NCI-H2171 (cell line): Measurements from ENCODE around the gene FNDC3B.

Experiments
- DNase-seq: peaks from one replicate; lab custom pipeline; 2025; lab: John Stamatoyannopoulos, UW

The FNDC3B gene

GRCh38 chr3:172216911-172217310 is 177.5 kb downstream of the FNDC3B start:
- no peak for DNase-seq

- DNase-seq: no peak
These were observed 178.5 kb downstream of the FNDC3B start for GRCh38 chr3:172217877-172218276.

DNA sequence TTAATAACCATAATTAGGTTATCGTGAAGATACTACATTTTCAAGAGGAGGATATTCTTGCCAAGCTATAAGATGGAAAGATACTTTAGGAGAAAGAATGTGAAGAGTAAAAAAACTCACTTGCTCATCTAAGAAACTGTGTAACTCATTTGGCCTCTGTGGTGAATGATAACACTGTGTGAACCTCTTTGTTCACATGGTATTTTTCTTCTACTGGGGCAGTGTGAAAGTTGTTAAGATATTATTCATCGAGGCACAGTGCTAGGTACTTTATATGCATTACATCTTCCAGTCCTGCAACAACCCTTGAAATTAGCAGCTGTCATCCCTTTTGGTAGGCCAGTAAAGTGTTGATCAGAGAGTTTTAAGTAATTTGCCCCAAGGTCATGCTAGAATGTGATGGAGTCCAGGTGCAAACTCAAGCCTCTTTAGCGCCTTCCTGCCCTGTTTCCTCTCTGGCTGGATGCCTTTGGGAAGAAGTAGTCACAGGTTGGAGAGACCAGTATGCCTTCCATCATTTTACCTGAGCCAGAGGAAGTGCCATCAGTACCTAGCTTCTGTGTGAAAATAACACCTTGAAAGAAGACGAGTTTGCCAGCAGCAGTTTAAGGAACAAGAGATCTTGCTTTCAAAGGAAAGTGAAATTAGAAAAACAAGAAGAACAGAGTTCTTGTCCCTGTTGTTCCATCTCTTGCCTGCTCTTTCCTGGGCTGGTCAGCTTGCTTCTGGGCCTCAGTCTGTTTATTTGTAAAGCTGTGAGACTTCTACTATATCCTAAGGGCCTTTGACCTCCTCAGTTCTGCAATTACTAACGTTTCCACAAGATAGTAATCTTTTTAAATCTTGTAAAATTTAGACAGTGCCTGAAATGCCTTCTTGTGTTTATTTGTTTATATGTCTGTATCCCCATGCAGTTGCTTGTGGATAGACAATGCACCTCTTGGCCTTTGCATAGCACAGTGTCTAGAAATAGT is 179.3 kb downstream of the FNDC3B start:
- no peak for DNase-seq

GRCh38 chr3:172219750-172220149 is 180.4 kb downstream of the FNDC3B start:
- no peak for DNase-seq

DNA sequence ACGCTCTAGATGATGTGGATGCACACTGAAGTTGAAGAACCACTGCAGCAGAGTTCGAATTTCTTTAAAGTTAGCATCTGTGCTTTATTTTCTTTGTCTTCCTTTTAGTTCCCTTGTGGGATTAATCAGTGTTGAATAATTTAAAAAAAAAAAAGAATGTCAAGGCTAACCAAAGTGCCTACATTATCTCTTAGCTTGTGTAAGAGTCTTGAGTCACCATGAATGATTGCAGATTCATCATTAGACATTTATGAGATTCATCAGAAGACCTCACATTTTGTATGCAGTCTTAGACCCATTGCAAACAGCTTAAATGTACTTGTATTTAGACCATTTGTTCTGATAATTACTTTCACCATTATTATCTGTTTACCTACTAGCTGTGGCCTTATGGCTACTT is 182.2 kb downstream of the FNDC3B start:
- DNase-seq: no peak

- no peak for DNase-seq
These were observed 183.2 kb downstream of the FNDC3B start for GRCh38 chr3:172222478-172223071.

DNA sequence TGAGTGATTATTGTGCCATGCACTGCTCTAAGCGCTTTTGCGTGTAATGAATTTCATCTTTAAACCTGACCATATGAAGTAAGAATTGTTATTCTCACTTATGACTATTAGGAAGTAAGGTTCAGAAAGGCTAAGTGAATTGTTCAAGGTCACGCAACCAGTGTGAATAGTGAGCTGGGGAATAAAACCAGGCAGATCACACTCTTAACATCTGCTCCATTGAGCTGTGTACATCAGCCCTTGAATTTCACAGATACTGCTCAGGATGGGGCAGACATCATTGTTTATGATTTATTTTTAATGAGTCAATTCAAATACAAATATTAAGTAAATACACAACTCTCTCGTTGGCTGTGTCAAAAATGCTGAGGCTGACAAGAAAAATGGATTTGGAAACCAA is 184.5 kb downstream of the FNDC3B start:
- no peak for DNase-seq

DNA sequence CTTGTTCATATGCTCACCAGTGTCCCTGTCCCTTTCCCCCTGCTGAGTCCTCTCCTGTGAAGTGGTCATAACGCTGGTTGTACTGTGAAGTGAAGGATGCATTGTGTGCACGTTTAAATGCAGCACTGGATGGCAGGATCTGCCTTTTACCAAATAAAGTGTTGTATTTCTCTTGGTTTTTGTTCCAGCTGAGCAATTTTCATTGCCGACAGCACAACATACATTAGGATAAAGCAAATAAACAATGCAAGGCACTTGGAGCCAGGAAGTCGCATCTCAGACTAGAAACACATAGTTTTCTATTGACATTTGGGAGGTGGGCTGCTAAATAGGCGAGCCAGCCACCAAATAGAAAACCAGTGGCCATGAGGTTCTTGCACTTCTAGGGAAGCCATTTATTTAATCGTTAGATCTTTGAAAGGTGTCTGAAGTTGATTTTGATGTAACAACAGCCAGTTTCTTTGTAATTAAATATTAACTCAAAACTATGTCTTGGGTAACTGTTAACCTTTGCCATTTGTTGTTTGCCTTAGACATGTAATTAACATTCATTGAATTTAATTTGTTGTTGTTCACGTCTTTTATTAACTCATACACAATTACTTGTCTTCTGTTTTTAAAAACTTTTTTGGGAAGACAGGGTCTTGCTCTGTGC is 185.3 kb downstream of the FNDC3B start:
- DNase-seq: no peak

DNA sequence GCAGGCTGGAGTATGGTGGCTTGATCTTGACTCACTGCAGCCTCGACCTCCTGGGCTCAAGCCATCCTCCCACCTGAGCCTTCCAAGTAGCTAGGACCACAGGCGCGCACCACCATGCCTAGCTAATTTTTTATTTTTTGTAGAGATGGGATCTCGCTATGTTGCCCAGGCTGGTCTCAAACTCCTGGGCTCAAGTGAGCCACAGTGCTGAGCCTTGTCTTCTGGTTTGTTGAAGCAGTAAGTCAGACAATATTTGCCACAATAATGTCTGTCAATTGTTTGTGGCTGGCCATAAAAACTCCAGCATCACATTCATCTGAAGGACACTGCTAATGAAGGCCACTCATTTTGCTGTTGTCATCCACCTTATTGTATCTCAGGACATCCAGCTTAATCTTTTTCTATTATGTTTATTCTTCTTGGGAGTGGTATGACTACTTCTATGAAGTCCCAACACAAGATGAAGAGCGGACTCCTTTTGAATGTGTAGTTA is 185.9 kb downstream of the FNDC3B start:
- DNase-seq: no peak

DNA sequence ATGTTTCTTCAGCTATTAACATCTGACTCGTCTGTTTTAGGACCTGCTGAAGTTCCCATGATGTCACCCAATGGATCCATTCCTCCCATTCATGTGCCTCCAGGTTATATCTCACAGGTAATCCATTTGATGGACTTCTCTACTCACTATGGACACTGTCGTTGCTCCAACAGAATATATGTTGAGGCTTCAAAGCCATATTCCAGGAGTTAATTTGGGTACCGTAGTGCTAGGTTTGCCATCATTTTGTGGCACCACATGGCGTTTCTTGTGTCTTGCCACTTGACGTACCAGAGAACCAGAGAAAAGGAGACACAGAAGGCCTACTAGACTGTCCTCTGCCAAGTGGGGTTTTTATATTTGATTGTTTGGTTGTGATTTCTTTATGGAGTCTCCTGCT is 187.5 kb downstream of the FNDC3B start:
- no peak for DNase-seq

DNA sequence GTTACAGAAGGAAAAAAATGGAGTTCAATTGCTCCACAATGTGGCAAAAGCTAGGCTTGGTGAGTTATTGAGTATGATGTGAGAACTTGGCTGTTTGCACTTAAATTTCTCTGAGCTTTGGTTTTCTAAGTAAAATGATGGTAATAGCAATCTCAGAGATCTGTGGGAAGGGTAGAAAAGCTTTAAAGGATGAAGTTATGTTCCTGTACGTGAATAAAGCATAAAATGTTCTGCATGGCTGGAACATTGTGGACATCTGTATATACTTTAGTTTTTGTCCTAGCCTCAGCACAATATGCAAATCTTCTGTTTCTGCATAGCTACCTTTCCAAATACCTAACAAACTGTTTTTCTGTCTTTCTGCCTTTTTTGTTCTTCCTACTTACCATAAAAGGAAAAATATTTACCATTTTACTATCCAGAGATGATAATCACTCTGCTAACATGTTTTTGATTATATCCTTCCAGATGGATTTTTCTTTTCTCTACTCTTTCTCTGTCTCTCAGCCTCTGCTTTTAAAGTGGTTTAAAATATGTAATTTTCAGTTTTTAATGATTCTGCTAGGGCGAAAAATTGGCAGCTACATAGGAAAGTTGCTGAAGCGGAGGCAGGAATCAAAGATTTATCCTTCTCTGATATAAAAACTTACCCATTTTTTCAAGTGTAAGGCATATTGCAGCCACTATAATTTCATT is 188.1 kb downstream of the FNDC3B start:
- no peak for DNase-seq

- no peak for DNase-seq
These were observed 188.6 kb downstream of the FNDC3B start for GRCh38 chr3:172228036-172228415.

- no peak for DNase-seq
These were observed 190.1 kb downstream of the FNDC3B start for GRCh38 chr3:172229462-172229861.

GRCh38 chr3:172231318-172231901 is 192.0 kb downstream of the FNDC3B start:
- DNase-seq: no peak

- DNase-seq: no peak
These were observed 193.3 kb downstream of the FNDC3B start for GRCh38 chr3:172232579-172233212.

DNA sequence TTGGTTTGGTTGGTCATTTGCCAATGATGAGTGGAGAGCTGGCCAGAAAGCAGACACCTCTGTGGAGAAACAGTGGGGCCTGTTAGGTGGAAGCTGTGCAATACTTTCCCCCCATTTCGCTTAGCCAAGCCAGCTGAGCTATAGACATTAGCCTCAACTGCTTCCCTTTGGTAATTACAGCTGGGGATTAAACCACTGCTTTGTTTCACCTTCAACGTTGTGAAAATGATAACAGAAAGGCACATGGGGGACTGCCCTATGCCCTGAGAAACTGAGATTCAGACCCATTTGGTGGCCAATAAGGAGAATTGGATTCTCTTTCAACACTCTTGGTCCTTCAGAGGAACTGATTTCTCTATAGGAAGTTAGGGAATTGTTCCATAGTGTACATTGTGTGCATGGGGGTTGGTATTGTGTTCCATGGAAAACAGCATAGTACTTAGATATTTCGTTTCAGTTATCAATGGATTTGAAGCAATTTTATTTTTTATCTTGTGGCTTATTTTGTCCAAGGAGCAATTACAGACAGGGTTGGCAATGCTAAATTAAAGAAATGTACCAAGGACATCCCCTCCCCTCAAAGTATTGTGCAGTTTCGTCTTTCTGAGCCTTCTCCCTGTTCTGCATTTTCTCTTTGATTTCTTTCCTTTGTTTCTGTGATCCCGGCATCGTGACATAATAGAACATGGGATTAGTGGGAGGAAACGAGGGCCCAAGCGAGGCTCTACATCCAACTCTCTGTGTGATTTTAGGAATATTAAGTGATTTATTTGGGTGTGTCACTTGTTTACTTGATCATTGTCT is 194.3 kb downstream of the FNDC3B start:
- DNase-seq: no peak

DNA sequence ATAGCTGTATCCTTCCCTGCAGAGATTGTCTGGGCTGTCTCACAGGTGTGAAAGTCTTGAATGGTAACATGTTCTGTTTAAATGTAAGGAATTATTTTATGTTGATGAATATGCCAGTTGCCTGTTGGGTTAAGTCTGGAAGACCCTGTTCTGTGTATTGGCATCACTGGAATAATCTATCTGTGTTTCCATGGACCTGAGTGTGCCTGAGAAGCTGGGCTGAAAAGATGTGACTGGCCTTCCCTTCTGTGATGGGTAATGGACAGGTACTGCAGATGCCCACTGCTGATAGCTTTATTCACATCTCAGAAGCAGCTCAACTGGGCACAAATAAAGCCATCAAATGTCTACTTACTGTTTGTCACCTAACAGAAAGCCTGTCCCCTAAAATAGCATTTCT is 196.3 kb downstream of the FNDC3B start:
- DNase-seq: no peak

GRCh38 chr3:172236771-172237742 is 197.7 kb downstream of the FNDC3B start:
- no peak for DNase-seq

DNA sequence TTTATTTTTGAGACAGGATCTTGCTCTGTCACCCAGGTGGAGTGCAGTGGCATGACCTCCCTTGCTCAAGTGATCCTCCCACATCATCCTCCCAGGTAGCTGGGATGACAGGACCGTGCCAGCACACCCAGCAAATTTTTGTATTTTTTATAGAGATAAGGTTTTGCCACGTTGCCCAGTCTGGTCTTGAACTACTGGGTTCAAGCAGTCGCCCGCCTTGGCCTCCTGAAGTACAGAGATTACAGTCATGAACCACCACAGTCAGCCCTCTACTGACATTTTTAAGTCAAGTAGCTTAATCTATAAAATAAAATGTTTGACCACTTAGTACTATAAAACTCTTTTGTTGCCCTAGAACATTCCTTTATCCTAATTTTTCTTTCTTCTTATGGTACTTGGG is 198.8 kb downstream of the FNDC3B start:
- no peak for DNase-seq
